GM18517 (cell line): ENCODE results near the gene MAD2L1BP.
A peak's percentile ranks its signal among the peaks of the same experiment; 100 is the strongest.
"Not testable (repeated sequence)": the region's sequence is repeated elsewhere in the genome, so short reads cannot be mapped to it uniquely, and the experiment has no call there.

Source experiments
- ATAC-seq: cut with Tn5 transposase; IDR thresholded peaks from one replicate; pipeline ENCODE4 v1.9.1; 2021; ENCODE audit warnings: mild to moderate bottlenecking, moderate library complexity; ENCODE audit not compliant: unreplicated experiment

The MAD2L1BP gene

GRCh38 chr6:43625393-43625992, 10.1 kb upstream of the MAD2L1BP start:
- ATAC-seq = no peak

DNA sequence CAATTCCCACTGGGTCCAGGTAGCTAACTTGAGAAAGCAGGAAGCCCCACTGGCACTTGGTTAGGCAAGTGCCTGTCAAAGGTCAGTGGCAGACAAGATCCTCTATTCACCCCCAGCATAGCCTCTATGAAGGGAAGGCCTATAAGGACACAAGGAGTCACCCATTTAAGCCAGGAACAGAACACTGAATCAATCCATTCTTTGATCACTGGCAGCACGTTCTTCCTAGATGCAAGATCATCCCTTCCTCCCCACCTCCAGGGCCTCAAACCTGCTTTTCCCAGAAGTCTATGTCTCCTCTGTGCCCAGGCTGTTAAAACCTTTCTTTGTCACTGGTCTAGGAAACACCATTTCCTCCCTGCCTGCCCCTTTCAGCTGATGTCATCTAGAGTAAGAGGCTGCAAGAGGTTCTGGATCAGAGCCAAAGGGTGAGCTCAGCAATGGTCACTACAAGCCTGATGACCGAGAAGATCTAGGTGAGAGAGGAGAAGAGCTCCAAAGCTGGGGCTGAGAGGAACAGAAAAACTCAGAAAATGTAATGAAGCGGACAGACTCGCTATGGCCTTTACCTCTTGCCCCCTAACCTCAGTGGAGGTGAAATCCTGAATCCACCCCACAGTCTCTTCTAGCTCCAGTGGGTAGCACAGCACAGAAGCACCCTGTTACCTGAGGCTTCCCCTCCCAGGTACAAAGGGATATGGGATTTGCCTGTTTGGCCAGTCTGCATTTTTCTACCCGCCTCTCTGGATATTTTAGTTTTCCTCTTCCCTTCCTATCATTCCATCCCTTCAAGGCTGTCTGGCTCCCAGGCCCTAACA, 8.4 kb upstream of the MAD2L1BP start:
- ATAC-seq = no peak

DNA sequence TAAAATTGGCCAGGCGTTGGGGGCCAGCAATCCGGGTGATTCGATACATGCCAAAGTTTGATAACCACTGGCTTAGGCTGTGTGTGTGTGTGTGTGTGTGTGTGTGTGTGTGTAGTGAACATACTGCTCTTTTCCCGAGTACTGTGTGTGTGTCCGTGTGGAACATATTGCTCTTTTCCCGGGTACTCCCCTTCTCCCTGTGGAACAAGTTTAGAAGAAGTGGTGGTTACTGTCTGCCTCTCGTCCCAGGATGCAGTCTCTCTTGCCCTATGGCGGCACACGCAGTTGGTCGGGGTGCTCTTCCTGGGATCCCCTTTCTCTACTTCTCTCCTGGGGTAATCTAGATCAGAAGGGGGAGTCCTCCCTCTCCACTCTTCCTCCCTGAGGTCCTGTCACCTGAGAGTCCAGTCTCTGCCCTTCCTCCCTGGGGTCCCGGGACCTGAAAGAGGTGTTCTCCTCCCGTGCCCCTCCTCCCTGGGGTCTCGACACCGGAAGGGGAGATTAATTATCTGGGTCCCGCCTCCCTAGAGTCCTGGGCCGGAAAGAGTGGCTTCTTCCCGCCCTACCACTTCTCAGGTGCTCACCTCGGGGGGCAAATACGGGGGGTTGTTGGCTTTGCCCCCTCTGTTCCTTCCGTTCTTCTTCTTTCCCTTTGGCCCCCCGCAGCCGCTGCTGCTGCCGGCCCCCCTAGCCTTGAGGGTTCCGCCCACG, 7.1 kb upstream of the MAD2L1BP start:
- no peak for ATAC-seq

GRCh38 chr6:43629104-43629504, 6.5 kb upstream of the MAD2L1BP start, which contains the start of gene GTPBP2:
GTPBP2 (minus strand) TSS chr6:43629264; CDS start chr6:43629162, 102 bp downstream.
- ATAC-seq = peak; percentile 71

DNA sequence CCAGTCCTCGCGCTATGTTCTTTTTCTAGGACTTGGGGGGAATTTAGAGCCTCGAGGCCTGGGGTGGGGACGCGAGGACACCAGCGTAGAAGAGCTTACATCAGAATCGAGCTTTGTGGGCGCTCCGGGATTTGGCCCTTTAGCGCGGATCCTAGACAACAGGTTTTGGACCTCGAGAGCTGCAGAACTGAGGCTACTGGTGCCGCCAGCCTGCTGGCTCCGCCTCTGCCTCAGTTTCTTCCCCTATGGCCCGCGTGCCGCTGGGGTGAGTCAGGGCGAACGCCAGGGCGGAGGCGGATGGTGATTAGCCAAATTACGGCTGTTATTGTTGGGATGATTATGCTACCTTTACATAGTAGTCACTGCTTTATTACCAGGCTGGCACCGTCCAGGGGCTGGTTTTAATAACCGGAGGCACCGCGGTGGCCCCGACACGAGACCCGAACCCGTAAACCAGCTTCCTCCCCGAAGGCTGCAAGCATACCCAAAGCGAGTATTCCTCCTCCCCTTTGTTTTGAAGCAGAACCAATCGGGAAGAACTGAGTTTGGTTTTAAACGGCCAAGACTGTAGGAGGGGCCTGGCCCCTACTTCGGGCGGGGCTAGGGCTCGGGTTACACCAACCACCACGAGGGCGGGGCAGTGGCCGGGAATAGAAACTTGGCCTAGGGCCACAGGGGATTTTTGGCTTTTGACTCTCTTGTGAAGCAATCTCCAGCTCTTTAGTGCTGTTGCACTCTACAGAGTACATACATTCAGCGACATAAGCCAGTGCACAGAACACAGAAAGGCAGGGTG, 5.9 kb upstream of the MAD2L1BP start:
- ATAC-seq = peak; percentile 73

GRCh38 chr6:43630980-43631619, 4.5 kb upstream of the MAD2L1BP start:
- no peak for ATAC-seq

GRCh38 chr6:43633002-43633401, 2.6 kb upstream of the MAD2L1BP start:
- not testable (repeated sequence) for ATAC-seq

- ATAC-seq = no peak
These were observed 837 bp upstream of the MAD2L1BP start for GRCh38 chr6:43634702-43635303.

- no peak for ATAC-seq
These were observed 644 bp downstream of the MAD2L1BP start for GRCh38 chr6:43636308-43636659.

GRCh38 chr6:43639984-43640800, 4.6 kb downstream of the MAD2L1BP start:
- no peak for ATAC-seq

DNA sequence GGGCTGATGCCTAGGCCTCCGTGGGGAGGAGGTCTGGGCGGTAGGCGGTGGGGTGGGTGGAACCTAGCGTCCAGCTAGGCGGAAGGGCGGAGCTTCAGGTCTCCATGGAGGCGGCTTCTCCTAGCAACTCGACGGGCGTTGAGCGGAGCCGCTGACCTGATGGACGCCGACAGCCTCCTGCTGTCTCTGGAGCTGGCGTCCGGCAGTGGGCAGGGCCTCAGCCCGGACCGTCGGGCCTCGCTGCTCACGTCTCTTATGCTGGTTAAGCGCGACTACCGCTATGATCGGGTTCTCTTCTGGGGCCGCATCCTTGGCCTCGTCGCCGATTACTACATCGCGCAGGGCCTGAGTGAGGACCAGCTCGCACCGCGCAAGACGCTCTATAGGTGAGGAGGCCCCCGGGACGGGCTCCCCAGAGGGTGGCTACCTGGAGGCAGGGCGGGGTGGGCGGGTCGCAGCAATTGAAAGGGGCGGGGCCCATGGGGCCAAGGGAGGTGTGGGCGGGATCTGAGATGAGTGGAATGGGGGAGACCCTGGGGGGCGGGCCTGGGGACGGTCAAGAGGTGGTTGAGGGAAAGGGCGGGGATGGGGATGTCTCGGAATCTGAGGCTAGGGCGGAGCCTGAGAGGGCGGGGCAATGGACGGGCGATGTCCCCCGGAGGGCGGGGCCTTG, 9.4 kb downstream of the MAD2L1BP start, which contains the start of gene RSPH9:
RSPH9 (plus strand) TSS at position 97 of the 673 bp plus-strand sequence; CDS start at position 160, 63 bp downstream.
- no peak for ATAC-seq

- ATAC-seq = no peak
These were observed 9.9 kb downstream of the MAD2L1BP start for GRCh38 chr6:43645613-43645964.

GRCh38 chr6:43647613-43648012, 12.0 kb downstream of the MAD2L1BP start:
- ATAC-seq = no peak

DNA sequence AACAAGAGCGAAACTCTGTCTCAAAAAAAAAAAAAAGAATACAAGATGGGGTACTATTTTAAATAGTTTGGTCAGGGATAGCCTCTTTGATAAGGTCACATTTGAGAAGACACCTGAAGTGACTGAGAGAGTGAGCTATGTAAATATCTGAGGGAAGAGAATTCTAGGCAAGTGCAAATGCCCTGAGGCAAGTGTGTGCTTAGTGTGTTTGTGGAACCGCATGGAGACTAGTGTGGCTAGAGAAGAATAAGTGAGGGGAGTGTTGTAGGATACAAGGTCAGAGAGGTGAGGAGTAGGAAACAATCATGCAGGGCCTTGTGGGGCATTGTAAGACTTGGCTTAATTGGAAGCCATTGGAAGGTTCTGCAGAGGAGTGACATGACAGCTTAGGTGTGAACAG, 12.6 kb downstream of the MAD2L1BP start:
- no peak for ATAC-seq

DNA sequence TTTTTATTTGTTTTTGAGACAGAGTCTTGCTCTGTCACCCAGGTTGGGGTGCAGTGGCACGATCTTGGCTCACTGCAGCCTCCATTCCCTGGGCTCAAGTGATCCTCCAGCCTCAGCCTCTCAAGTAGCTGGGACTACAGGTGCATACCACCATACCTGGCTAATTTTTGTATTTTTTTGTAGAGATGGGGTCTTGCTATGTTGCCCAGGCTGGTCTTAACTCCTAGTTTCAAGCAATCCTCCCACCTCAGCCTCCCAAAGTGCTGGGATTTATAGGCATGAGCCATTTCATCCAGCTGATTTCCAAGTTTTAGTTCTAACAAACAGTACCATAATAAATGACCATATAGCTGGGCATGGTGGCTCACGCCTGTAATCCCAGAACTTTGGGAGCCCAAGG, 17.2 kb downstream of the MAD2L1BP start:
- ATAC-seq = not testable (repeated sequence)

DNA sequence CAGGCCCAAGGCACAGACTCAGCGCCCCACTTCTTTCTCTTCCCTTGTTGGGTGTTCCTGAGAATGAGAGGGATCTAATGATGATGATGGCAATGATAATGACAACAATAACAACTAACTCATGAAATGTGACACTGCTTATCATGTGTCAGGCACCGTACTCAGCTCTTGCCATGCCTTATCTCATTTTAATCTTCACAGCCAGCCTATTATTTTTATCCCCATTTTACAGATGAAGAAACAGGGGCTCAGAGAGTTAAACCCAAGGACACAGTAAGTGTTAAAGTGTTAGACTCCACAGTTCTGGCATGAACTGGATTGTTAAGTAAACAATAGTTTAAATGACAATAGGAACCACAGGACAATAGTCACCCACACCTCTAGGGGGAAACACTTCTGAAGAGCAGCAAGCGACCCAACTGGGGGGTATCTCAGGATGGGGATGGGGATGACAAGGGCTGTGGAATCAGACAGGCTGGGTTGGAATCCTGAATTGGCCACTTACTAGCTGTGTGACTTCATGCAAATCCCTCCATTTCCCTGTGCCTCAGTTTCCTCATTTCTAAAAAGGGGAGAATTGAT, 21.7 kb downstream of the MAD2L1BP start:
- ATAC-seq = no peak

DNA sequence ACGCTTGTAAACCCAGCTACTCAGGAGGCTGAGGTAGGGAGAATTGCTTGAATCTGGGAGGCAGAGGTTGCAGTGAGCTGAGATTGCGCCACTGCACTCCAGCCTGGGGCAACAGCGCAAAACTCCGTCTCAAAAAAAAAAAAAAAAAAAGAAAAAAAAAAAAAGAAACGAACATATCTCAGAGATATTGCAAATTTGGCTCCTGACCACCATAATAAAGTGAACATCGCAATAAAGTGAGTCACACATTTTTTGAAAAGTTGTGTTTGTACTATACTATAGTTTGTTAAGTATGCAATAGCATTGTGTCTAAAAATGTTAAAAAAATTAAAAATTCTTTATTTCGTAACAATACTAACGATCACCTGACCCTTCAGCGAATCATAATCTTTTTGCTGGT, 22.5 kb downstream of the MAD2L1BP start:
- no peak for ATAC-seq

GRCh38 chr6:43662948-43663347, 27.3 kb downstream of the MAD2L1BP start:
- ATAC-seq = not testable (repeated sequence)
